T-helper 17 cell (primary cell): ENCODE measurements around the gene AATK. TPM values are rescaled to one million over a fixed set of nuclear protein-coding genes. Genes with fewer than 3 reads are reported as not detected.

Experiments
- ATAC-seq: fragments of 150-1000 bp; cut with Tn5 transposase; 2 replicates; pipeline ENCODE4 v1.10.0; 2021; ENCODE audit warnings: mild to moderate bottlenecking, moderate library complexity
- DNase-seq, 3 donors: peaks; one replicate each; pipeline versions ENCODE4 v3.0.0 to v3.0.0-alpha.2; 2020 to 2021
- H3K9me3 ChIP-seq: one replicate; pipeline ENCODE4 v1.7.0; 2013; ENCODE audit warnings: low read length, mild to moderate bottlenecking; ENCODE audit not compliant: control insufficient read depth, poor library complexity, severe bottlenecking
- H3K27ac Mint-ChIP-seq: one replicate; pipeline ENCODE4 v1.8.0; 2022; ENCODE audit warnings: mild to moderate bottlenecking, moderate library complexity, mixed read lengths
- H3K27me3 Mint-ChIP-seq: one replicate; pipeline ENCODE4 v1.8.0; 2022; ENCODE audit warnings: mixed read lengths
- H3K36me3 Mint-ChIP-seq: one replicate; pipeline ENCODE4 v1.8.0; 2022; ENCODE audit warnings: low read depth, mixed read lengths
- H3K4me1 Mint-ChIP-seq: one replicate; pipeline ENCODE4 v1.8.0; 2022; ENCODE audit warnings: mild to moderate bottlenecking, mixed read lengths
- H3K4me3 Mint-ChIP-seq: one replicate; pipeline ENCODE4 v1.8.0; 2022; ENCODE audit warnings: mild to moderate bottlenecking, moderate library complexity, mixed read lengths
- total RNA-seq, 4 donors: library from RNA in 2 of 4; stranded (reverse) in 2 of 4; gene quantifications; one replicate each; pipeline ENCODE4 v1.2.3 and lab custom pipeline; 2022 to 2026

AATK gene
- total RNA-seq, 2 donors from 2014 or later, result 1.9 to 2.2 TPM

DNA sequence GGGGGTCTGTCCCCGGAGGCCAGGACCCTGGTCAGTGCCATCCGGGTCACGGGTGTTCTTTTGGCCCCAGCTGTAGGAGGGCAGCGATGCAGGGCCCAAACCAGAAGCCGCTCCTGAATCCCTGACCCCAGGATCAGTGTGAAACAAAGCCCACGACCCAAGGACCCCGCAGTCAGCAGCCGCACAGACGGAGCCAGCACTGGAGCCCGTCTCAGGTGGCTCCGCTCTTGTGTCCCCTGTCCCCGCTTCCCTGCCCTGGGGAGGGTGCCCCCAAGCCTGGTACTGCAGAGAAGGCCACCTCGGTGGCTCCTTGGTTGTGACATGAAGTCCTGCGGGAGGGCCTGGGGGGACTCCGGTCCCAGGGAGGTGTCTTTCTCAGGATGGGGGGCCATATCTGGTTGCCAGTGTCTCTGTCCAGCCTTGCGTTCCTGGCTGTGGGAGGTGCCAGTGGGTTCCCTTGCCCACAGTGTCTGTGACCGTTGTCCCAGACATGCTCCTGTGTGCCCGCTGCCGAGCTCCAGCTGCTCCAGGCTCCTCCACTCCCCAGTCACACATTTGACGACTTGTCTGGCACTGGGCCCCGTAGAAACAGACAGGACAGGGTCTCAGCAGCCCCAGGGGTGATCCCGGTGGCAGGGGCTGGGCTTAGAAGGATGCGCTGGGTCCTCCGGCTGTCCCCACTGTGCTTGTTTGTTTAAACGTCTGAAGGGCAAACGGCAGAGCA lies 97.4 kb downstream of the AATK start:
- no peaks in the 10 kb centered on the region for H3K36me3 Mint-ChIP-seq
- ATAC-seq, result no peak

DNA sequence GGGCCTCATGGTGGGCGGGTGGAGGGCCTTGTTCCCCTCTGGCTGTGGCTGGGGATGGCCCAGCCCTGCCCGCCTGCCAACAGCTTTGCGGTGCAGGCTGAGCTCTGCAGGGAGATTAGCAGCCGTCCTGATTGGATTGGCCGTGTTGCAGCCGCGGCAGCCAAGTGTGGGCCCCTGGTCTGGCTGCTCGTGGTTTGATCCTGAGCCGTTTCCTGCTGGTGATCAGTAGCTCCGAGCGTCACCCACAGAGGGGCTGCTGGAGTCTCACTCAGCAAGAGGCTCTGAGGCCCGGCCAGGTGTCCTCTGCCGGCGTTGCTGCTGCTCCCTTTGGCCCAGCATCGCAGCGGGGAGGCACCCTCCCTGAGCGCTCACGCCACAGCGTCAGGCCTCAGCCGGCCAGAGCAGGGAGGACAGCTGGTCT lies 98.6 kb downstream of the AATK start:
- no peak overlapping the region for H3K4me3 Mint-ChIP-seq
- no peak overlapping the region for H3K27ac Mint-ChIP-seq
- H3K4me1 Mint-ChIP-seq, result peaks cover 6% of the 10 kb centered on the region
- H3K27me3 Mint-ChIP-seq, result no peaks in the 10 kb centered on the region
- no peak for DNase-seq
- ATAC-seq, result no peak
- no peaks in the 10 kb centered on the region for H3K36me3 Mint-ChIP-seq
- H3K9me3 ChIP-seq, result no peaks in the 10 kb centered on the region

More for the DNA sequence above, 97.4 kb downstream of the AATK start:
- Mint-ChIP-seq H3K4me1 (peaks cover 4% of the 10 kb centered on the region), H3K27ac (no peak overlapping the region), H3K27me3 (no peaks in the 10 kb centered on the region), H3K4me3 (no peak overlapping the region)
- no peak for DNase-seq
- H3K9me3 ChIP-seq, result no peaks in the 10 kb centered on the region

Other genes starting within 250 kb of the AATK start
- 10 to 100 TPM; 21.0 to 25.6 TPM for gene CHMP6, start 174.4 kb downstream of the AATK start, total RNA-seq
- gene BAIAP2, start 131.1 kb downstream of the AATK start, total RNA-seq, result 10 to 100 TPM; 11.0 to 13.9 TPM
- not detected for gene PVALEF, start 714 bp downstream of the AATK start, total RNA-seq
- gene CEP131, start 56.7 kb upstream of the AATK start, total RNA-seq, result 10 to 100 TPM in 1 of 2 donors, 1 to 10 TPM in 1; 8.2 to 10.5 TPM
- 10 to 100 TPM; 84.1 to 90.9 TPM for gene TEPSIN, start 72.8 kb upstream of the AATK start, total RNA-seq
- 10 to 100 TPM; 30.6 to 37.0 TPM for gene NDUFAF8, start 73.1 kb upstream of the AATK start, total RNA-seq
- gene SLC38A10, start 129.1 kb upstream of the AATK start, total RNA-seq, result 10 to 100 TPM; 59.4 to 98.4 TPM
- gene BAHCC1, start 229.2 kb upstream of the AATK start, total RNA-seq, result under 1 TPM; 0.22 to 0.29 TPM